Fibroblast of gingiva (primary cell): ENCODE data around the gene ICOSLG.
"Not testable (repeated sequence)": the region's sequence is repeated elsewhere in the genome, so short reads cannot be mapped to it uniquely, and the experiment has no call there.

Experiments used
- DNase-seq: peaks from one replicate; pipeline ENCODE4 v3.0.0-alpha.2; 2011; ENCODE audit warnings: low read depth

Gene ICOSLG

DNA sequence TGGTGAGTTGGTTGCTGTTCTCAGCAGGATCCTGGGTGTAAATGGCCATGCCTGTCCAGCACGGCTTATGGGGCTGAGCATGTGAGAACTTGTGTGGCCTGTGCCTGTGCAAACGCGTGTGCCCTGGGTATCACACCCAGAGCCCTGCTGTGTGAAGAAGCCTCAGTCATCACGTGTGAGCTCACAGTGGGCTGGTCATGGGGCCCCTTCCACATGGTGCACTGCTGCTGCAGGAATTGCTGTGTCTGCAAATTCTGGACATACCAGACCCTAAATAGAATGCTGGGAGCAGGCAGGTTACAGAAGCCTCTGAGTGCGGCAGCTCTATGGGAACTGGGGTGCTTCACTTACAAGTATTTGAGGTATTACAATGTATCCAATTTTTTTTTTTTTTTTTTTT lies 17.4 kb downstream of the ICOSLG start:
- DNase-seq = not testable (repeated sequence)

DNA sequence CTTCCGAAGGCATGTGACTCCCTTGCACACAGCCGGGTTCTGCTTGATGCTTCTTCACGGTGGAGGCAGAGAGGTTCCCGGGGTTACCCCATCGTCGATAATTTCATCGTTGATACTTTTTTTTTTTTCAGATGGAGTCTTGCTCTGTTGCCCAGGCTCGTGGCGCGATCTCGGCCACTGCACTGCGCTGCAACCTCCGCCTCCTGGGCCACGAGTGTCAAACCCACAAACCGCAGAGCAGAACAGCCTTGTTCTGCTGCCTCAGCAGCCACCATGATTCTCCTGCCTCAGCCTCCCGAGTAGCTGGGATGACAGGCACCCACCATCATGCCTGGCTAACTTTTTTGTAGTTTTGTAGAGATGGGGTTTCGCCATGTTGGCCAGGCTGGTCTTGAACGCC lies 20.1 kb downstream of the ICOSLG start:
- DNase-seq = not testable (repeated sequence)

- not testable (repeated sequence) for DNase-seq
These were observed 22.3 kb downstream of the ICOSLG start for GRCh38 chr21:44218461-44218860.

- DNase-seq = not testable (repeated sequence)
These were observed 28.8 kb downstream of the ICOSLG start for GRCh38 chr21:44211978-44212377.

DNA sequence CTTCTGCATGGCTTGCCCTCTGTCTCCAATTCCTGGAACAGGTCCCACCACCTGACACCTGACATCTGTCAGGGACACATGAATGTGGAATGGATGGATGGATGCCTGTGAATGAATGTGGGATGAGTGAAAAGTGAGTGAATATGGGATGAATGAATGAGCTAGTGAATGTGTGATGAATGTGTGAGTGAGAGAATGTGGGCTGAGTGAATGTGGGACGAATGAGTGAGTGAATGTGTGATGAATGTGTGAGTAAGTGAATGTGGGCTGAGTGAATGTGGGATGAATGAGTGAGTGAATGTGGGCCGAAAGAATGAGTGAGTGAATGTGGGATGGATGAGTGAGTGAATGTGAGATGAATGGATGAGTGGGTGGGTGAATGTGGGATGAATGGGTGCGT lies 29.2 kb downstream of the ICOSLG start:
- not testable (repeated sequence) for DNase-seq

GRCh38 chr21:44207860-44208646 lies 32.7 kb downstream of the ICOSLG start:
- DNase-seq = not testable (repeated sequence)

DNA sequence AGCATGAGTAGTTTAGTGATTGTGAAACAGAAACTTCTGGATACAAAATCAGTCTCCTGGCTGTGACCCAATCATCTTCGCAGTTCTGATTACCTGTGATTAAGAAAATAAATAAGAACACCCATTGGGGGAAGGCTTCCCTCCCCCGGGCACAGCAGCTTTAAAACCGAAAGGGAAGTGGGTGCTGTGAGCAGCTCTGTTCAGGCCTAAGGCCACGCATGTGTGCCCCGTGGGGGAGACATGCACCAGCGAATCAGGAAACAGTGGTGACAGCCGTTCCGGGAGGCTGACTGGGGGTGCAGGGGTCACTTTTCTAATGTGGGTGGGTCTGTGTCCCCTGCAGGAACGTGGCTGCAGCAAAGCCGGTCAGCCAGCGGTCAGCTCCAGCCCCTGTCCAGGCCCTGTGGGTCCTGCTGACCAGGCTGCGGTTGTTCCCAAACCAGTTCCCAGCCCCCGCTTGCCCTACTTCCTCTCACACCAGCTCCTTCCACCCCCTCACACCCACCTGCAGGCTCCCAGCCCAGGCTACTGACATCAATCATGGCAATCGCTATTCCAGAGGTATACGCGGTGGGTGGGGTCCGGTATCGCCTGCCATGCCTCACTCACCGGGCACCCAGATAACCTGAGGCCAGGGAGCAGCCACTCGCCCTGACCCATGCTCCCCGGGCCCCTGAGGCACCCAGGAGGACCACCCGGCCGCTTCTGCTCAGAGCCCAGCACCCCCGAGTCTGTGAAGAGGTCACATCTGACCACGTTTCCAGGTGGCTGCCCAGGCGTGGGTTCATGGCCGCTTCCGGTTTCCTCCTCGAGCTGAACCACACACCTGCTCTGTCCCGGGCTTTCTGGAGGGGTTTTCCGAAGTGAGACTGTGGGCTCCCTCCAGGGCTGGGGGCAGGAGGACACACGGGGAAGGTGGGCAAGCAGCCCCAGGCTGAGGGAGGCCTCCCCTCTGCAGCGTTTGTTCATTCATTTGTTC lies 33.8 kb downstream of the ICOSLG start:
- DNase-seq = not testable (repeated sequence)

DNA sequence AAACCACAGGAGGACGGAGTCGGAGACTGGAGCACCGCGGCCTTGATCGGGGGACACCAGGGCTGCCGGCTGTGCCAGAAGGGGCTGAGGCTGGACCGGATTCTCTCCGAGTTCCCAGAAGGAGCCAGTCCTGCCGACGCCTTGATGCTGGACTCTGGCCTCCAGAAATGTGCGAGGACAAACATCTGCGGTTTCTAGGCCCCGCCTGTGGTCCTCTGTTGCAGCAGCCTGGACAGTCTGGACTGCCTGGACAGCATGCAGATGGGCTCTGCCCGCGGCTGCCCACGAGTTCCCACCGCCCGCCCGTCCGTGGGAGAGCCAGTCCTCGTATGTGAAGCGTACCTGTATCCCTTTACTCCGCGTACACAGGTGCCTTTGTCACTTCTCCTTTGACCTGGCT lies 34.6 kb downstream of the ICOSLG start:
- not testable (repeated sequence) for DNase-seq

DNA sequence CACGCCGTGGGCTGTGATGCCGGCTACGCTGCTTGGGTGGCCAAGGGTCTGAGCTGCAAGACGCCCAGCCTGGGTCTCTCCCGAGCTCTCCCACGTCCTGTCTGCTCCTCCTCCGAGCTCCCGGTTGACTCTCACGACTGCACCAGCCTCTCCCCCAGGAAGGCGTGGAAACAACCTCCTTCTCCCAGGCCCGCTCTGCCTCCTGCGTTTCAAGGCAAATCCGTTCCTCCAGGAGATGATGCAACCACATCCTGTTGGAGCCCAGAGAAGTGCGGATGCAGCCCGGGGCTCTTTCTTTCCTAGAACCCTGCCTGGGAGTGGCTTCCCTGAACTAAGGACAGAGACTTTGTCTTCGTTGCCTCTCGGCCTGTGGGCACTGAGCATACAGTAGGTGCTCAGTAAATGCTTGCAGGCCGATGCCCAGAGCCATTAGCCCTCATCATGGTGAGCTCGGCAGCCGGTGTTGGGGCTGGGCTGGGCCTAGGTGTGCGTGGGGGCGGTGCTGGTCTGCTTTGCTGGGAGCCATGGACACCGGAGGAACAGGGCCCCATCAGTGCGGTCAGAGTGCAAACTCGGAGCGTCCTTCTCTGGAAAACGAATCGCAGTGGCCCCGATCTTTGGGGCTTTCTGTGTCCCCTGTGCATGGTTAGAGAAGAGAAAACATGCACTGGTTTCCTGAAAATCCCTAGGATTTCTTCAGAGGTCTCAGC lies 38.0 kb downstream of the ICOSLG start:
- not testable (repeated sequence) for DNase-seq

DNA sequence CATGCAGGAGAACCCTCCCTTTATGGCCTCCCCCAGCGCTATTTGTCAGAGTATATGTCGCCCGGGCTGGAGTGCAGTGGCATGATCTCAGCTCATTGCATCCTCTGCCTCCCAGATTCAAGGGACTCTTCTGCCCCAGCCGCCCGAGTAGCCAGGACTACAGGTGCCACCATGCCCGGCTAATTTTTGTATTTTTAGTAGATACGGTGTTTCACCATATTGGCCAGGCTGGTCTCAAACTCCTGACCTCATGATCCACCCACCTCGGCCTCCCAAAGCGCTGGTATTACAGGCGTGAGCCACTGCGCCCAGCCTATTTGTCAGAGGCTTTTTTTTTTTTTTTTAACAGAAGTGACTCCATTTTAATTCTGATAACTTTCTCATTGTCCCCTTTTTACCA lies 40.7 kb downstream of the ICOSLG start:
- not testable (repeated sequence) for DNase-seq

DNA sequence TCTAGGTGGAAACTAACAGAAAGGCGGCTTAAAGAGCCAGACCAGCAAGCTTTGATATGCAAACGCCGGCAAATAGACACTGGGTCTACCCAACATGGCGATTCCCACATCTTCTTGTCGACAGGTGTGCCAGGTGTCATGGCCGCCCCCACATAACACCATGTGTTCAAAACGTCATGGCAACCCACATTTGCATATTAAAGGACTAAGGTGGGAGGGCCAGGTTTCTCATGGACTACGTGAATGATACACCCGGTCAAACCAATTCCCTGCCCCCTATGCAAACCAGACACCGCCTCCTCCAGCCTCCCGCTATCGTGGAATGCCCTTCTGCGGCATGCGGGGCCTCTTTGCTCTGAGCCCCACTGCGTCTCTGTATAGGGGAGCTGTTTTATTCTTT lies 41.3 kb downstream of the ICOSLG start:
- no peak for DNase-seq

DNA sequence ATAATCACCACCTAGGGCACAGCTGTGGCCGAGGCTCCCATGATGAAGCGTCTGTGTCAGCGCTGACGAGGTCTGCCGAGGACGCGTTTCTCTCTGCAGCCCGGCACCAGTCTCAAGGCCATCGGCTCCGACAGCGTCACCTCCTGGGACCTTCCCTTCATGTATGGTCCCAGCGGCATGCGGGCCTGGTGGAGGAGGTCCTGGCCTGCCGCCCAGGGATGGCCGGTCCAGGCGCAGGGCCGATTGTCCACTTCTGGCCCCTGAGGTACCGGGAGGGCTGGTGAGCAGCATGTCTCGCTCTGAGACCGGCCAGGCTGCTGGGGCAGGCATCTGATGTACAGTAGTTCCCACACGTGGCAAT lies 43.6 kb downstream of the ICOSLG start:
- not testable (repeated sequence) for DNase-seq

GRCh38 chr21:44196212-44197155 lies 44.3 kb downstream of the ICOSLG start:
- DNase-seq = not testable (repeated sequence)

- peak; percentile 49 for DNase-seq
These were observed 45.9 kb downstream of the ICOSLG start for GRCh38 chr21:44194888-44195287.

GRCh38 chr21:44194451-44194850 lies 46.3 kb downstream of the ICOSLG start:
- DNase-seq = not testable (repeated sequence)

DNA sequence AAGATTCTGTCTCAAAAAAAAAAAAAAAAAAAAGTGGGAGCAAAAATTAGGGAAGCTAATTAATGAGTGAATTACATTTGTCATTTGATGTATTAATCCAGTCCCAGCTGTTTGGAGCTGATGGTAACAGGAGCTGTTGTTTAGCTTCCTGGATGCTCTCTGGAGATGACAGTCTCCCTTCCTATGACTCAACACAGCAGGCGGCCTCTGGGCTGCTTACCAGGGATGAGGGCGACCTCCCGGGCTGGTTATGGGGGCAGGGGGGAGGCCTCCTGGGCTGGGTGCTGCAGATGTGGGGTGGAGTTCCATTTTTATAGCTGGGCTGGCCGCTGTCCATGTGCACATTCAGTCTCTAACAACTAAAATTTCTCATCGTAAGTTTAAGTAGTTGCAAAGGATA lies 47.6 kb downstream of the ICOSLG start:
- not testable (repeated sequence) for DNase-seq

DNA sequence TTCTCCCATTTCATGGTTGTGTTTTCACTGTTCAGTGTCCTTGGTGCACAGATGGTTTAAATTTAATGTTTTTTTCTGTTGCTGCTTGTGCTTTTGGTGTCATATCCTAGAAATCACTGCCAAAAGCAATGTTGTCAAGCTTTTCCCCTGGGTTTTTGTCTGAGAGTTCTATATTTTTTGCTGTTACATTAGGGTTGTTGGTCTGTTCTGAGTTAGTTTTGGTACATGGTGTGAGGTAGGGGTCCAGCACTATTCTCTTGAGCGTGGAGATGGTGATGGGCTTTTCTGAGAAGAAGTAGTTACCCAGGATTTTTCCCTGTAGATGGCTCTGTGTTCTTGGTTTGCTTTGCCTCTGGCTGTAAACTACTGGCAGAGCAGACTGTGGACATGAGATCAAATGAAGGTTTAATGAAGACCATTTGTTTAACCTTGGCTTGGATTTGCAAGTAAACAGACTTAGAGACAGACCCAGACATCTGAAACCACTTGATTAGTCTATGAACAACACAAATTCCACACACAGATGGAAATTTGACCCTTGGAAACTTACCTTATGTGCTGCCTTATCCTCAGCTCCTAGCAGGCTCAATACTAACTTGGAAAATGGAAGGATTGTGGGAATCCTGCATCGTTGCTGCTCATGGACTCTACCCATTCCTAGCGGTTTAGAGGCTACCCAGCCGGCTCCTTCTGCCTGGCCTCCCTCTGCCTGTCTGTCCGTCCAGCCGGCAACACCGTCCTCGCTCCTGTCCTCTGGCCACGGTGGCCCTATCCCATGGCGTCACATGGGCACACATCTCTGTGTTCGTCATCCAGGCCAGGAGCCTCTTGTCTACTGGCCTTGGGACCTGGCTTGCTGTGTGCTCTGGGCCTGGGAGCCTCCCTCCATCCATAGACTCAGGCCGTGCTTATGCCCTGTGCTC lies 50.1 kb downstream of the ICOSLG start:
- peak; percentile 14 for DNase-seq

DNA sequence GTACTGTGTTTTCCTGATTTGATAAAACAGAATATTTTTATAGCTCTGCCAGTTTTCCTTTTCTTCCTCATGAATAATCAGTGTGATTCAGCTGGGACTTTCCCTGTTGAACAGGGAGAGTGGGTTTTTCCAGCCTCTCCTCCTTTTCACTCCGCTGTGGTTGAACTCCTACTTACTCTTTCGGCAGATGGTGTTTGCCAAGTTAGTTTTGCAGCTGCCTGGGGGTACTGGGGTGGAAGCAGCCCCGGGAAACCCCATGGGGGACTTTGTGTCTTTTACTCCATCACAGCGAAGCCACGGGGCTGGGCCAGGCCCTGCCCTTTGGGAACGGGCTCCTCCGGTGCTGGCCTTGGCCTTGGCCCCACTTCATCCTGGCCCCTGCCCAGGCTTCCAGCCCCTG lies 55.9 kb downstream of the ICOSLG start:
- DNase-seq = not testable (repeated sequence)

- DNase-seq = not testable (repeated sequence)
These were observed 58.5 kb downstream of the ICOSLG start for GRCh38 chr21:44182202-44182601.

DNA sequence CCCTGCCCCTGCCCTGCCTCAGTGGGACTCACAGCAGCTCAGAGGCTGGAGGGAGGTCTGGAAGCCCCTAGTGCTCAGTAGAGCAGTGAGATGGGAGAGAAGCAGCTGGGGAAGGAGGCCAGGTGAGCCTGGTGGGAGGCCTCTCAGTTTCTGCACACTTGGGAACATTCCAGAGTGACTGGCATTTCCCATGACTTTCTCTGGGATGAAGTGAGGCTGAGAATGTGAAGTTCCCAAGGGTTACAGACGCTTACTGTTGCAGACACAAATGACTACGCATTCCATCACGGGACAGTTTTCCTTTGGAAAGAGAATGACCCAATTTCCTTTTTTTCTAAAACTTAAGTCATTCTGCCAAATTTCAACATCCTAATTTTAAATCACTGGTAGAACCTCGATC lies 59.2 kb downstream of the ICOSLG start:
- not testable (repeated sequence) for DNase-seq
